Mammary epithelial cell (primary cell): Measurements from ENCODE around the gene LGALS3.

ENCODE experiments used
- EZH2 ChIP-seq: IDR thresholded peaks from 2 replicates; pipeline ENCODE4 v1.6.1; 2012; ENCODE audit warnings: low read length, inconsistent platforms, borderline replicate concordance
- TF ChIP-seq, protein P1 (sequence below), 2 donors: IDR thresholded peaks in 1 of 2; conservative IDR thresholded peaks in 1 of 2; 2 replicates each; pipeline ENCODE4 v1.5.1; 2011 to 2012; ENCODE audit warnings: inconsistent platforms in 2 of 2, low read length in 2 of 2, mild to moderate bottlenecking in 2 of 2, control low read depth in 1 of 2, low read depth in 1 of 2; ENCODE audit not compliant: insufficient read depth in 1 of 2; ENCODE audit errors: extremely low read depth in 1 of 2

DNA sequence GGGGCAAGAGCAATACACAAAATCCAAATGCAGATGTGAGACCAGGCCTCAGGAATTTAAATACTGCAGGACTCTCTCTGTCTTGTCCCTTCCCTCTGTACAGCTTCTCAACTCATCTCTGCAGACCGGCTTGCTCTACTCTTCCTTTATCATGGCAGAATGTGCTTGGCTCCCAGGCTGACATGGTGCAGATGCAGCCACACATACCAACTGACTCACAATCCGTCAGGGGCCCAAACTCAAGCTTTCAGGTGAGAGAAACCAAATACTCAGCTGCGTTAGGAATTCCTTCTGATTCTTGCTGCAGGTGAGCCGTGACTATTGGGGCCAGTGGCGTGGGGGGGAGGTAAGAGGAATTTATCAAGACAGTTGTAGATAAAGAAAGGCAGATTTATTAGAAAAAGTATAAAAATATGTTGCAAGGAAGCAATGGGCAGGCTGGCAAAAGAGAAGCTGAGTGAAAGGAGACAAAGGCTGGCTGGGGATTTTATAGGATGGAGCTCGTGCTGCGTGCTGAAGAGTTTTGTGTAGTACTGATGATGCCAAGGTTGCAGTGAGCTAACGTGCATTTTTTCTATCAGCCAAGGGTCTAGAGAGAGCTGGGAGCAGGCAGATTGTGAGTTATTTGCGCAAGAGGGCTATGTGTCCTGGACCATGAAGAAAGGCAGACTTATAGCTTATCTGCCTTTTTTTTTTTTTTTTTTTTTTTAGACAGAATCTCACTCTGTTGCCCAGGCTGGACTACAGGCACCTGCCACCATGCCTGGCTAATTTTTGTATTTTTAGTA lies 5.0 kb upstream of the LGALS3 start:
- TF ChIP-seq, protein P1, sequence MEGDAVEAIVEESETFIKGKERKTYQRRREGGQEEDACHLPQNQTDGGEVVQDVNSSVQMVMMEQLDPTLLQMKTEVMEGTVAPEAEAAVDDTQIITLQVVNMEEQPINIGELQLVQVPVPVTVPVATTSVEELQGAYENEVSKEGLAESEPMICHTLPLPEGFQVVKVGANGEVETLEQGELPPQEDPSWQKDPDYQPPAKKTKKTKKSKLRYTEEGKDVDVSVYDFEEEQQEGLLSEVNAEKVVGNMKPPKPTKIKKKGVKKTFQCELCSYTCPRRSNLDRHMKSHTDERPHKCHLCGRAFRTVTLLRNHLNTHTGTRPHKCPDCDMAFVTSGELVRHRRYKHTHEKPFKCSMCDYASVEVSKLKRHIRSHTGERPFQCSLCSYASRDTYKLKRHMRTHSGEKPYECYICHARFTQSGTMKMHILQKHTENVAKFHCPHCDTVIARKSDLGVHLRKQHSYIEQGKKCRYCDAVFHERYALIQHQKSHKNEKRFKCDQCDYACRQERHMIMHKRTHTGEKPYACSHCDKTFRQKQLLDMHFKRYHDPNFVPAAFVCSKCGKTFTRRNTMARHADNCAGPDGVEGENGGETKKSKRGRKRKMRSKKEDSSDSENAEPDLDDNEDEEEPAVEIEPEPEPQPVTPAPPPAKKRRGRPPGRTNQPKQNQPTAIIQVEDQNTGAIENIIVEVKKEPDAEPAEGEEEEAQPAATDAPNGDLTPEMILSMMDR (conservative IDR thresholded peaks at IDR 0.05 in 1 of 2, IDR thresholded peaks at IDR 0.05 in 1 of 2; ENCODE audit: extremely low read depth in 1 of 2, insufficient read depth in 1 of 2, low read depth in 1 of 2, low read length in 2 of 2), result no peak
- no peak for TF ChIP-seq EZH2
